ENCODE measurements around the gene FANCD2. TPM values are rescaled to one million over a fixed set of nuclear protein-coding genes. Genes with fewer than 3 reads are reported as not detected.

Gene FANCD2
- total and polyA plus RNA-seq, 10 donors = 9.3 to 20.2 (median 13.6) TPM

DNA sequence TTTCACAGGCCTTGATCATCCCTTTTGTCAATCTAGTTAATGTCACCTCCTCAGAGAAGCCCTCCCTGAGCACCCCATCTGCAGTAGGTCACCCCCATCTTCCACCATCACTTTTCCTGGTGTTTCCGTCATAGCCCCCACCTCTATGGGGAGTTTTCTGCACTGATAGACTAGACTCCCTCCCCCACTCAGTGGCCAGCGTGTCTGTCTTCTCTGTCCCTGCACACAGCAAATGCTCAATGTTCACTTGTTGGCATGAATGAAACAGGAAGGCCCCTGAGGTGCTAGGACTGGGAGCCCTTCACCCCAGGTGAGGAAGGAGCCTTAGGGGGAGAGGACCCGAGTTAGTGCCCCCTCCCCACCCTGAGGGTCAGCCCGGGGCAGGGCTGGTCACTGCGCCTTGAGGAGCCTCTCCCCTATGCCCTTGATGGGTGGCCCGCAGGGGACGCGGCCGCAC is 15.8 kb upstream of the FANCD2 start:
- H3K27me3 ChIP-seq (replicated peaks in 1 of 7) = no peaks in the 10 kb centered on the region
- intact Hi-C loops (cut with DNase I; ENCODE audit: low total_unique reads) = no loop called here
- no peak for DNase-seq
- TF ChIP-seq, protein P1, sequence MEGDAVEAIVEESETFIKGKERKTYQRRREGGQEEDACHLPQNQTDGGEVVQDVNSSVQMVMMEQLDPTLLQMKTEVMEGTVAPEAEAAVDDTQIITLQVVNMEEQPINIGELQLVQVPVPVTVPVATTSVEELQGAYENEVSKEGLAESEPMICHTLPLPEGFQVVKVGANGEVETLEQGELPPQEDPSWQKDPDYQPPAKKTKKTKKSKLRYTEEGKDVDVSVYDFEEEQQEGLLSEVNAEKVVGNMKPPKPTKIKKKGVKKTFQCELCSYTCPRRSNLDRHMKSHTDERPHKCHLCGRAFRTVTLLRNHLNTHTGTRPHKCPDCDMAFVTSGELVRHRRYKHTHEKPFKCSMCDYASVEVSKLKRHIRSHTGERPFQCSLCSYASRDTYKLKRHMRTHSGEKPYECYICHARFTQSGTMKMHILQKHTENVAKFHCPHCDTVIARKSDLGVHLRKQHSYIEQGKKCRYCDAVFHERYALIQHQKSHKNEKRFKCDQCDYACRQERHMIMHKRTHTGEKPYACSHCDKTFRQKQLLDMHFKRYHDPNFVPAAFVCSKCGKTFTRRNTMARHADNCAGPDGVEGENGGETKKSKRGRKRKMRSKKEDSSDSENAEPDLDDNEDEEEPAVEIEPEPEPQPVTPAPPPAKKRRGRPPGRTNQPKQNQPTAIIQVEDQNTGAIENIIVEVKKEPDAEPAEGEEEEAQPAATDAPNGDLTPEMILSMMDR (IDR thresholded peaks at IDR 0.05 in 8 of 11, conservative IDR thresholded peaks at IDR 0.05 in 3 of 11) = no peak
- no peak for TF ChIP-seq POLR2A (IDR thresholded peaks at IDR 0.05)
- TF ChIP-seq POLR2AphosphoS5 (IDR thresholded peaks at IDR 0.05) = no peak
- H3K4me1 ChIP-seq = peaks cover 14 to 47% (median 35%) of the 10 kb centered on the region in 6 donors
- H3K27ac ChIP-seq = peak overlapping the region in 5 of 8 donors; percentile 32 to 73 (median 50)
- H3K4me3 ChIP-seq = peak overlapping the region; percentile 30 to 72 (median 55)
- 4 to 36% (median 8%) methylated on average over 2 to 9 of the region's 9 CpGs for WGBS, 5 donors
- H3K9me3 ChIP-seq = no peaks in the 10 kb centered on the region
- H3K36me3 ChIP-seq = peaks cover 0 to 8% (median 0%) of the 10 kb centered on the region in 6 donors

DNA sequence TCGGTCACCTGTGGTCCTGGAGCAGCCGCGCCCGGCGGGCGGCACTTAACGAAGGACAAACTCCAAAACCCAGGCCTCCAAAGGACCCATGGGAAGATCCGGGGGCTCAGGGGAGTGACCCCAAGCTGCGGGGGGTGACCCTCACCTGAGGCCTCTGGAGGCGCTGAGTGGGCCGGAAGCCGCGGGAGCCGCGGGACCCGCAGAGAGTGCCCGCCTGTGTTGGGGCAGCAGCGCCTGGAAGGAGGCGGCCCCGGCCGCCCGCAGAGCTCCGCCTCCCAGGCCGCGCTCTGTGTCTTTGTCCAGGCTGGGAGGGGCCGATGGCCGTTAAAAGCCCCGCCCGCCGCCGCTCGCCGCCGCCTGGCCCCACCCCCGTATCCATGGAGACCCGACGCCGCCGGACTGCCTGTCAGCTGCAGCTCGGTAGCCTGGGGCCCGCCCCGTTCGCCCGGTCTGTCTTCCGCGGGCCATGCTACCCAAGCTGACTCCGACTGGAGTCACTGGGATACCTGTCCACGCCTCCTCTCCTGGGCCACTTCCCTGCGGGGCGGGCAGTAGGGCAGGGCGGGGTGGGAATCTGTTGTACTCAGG is 15.3 kb upstream of the FANCD2 start:
- no peaks in the 10 kb centered on the region for H3K27me3 ChIP-seq (replicated peaks in 1 of 7)
- 0 to 2% (median 1%) methylated on average over 31 to 51 of the region's 51 CpGs; no CpG with 5 or more reads in 1 of the 5 donors for WGBS, 5 donors
- TF ChIP-seq, protein P1 (IDR thresholded peaks at IDR 0.05 in 8 of 11, conservative IDR thresholded peaks at IDR 0.05 in 3 of 11) = peak in 1 of 11 experiments; percentile 8
- TF ChIP-seq POLR2AphosphoS5 (IDR thresholded peaks at IDR 0.05) (peak; percentile 4 to 76 (median 65)), POLR2A (IDR thresholded peaks at IDR 0.05) (no peak)
- DNase-seq = peak; percentile 99
- H3K4me3 ChIP-seq = peak overlapping the region; percentile 30 to 72 (median 55)
- H3K4me1 ChIP-seq = peaks cover 15 to 52% (median 37%) of the 10 kb centered on the region in 6 donors
- H3K9me3 ChIP-seq = no peaks in the 10 kb centered on the region
- H3K27ac ChIP-seq = peak overlapping the region in 5 of 8 donors; percentile 32 to 73 (median 50)
- peaks cover 0 to 8% (median 0%) of the 10 kb centered on the region in 6 donors for H3K36me3 ChIP-seq
- intact Hi-C loops (cut with DNase I; ENCODE audit: low total_unique reads) = no loop called here

DNA sequence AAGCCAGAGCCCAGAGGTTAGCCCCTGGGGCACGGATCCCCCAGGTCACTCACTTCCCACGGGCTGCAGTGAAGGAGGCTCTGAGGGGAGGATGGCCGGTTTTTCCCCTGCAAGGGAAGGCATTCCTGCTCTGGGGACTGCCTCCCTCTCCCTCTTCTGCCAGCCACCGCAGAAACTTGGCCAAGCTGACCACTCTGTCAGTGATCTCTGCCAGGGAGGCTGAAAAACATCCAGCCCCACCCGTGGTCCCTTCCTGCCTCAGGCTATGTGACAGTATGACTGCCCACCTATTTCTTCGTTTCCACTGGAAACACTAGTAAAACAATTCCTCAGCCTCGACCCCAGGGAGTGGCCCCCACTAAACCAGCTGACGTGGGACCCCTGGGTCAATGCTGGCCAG is 14.6 kb upstream of the FANCD2 start:
- no peaks in the 10 kb centered on the region for H3K27me3 ChIP-seq (replicated peaks in 1 of 7)
- intact Hi-C loops (cut with DNase I; ENCODE audit: low total_unique reads) = no loop called here
- H3K27ac ChIP-seq = peak overlapping the region in 1 of 8 donors; percentile 73
- H3K36me3 ChIP-seq = peaks cover 0 to 8% (median 0%) of the 10 kb centered on the region in 6 donors
- H3K4me3 ChIP-seq = peak overlapping the region in 6 of 8 donors; percentile 48 to 72 (median 56)
- DNase-seq = no peak
- 42 to 67% (median 54%) methylated on average over 5 to 8 of the region's 8 CpGs for WGBS, 5 donors
- peaks cover 15 to 58% (median 39%) of the 10 kb centered on the region in 6 donors for H3K4me1 ChIP-seq
- H3K9me3 ChIP-seq = no peaks in the 10 kb centered on the region
- TF ChIP-seq POLR2A (IDR thresholded peaks at IDR 0.05) = no peak
- no peak for TF ChIP-seq POLR2AphosphoS5 (IDR thresholded peaks at IDR 0.05)
- TF ChIP-seq, protein P1 (IDR thresholded peaks at IDR 0.05 in 8 of 11, conservative IDR thresholded peaks at IDR 0.05 in 3 of 11) = no peak

DNA sequence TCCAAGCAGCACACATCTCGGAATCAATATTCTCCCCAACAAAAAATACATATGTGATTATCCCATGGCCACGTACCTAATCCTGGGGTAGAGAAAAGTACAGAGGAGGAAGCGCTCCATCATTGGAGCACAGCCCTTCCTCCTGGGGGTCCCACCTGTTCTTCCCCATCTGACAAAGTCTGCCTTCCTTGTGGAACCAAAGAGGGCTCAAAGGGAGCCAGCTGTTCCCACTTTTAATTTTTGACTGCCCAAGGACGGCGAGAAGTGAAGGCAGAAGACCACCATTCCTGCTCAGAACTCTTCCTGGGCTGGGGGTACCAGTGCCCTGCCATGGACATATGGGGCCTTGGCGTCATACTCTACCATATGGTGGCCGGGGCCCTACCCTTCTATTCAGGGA is 14.1 kb upstream of the FANCD2 start:
- DNase-seq = no peak
- Histone ChIP-seq H3K4me1 (peaks cover 15 to 59% (median 39%) of the 10 kb centered on the region in 6 donors), H3K27ac (no peak overlapping the region), H3K9me3 (no peaks in the 10 kb centered on the region), H3K36me3 (peaks cover 0 to 9% (median 0%) of the 10 kb centered on the region in 6 donors), H3K4me3 (no peak overlapping the region), H3K27me3 (replicated peaks in 1 of 7) (no peaks in the 10 kb centered on the region)
- TF ChIP-seq, protein P1 (IDR thresholded peaks at IDR 0.05 in 8 of 11, conservative IDR thresholded peaks at IDR 0.05 in 3 of 11) = no peak
- TF ChIP-seq POLR2A (IDR thresholded peaks at IDR 0.05) = no peak
- TF ChIP-seq POLR2AphosphoS5 (IDR thresholded peaks at IDR 0.05) = no peak
- intact Hi-C loops (cut with DNase I; ENCODE audit: low total_unique reads) = no loop called here
- 93 to 97% (median 94%) methylated on average over 7 of the region's 7 CpGs for WGBS, 5 donors
